RWPE1 (cell line): ENCODE data around the gene BRD3.

ENCODE experiments used
- CTCF ChIA-PET: fragments of 350-600 bp; sonication (Branson Sonifier 250); formaldehyde crosslinking; extraction: SDS; loops from one replicate; lab custom pipeline; 2021; lab: Yijun Ruan, JAX
- POLR2A ChIA-PET: fragments of 400-600 bp; formaldehyde crosslinking; extraction: SDS; loops from one replicate; lab custom pipeline; 2020; ENCODE audit warnings: antibody characterized with exemption; ENCODE audit not compliant: low non-redundant PET; lab: Yijun Ruan, JAX
- DNase-seq: peaks from one replicate; pipeline ENCODE4 v3.0.0; 2012; ENCODE audit warnings: low spot score
- H3K27ac ChIP-seq: fragments of 450-650 bp; 2 replicates; pipeline ENCODE4 v1.5.1; 2017
- CTCF ChIP-seq: fragments of 450-650 bp; conservative IDR thresholded peaks from 2 replicates; pipeline ENCODE4 v1.5.1; 2017; ENCODE audit warnings: low read depth, mild to moderate bottlenecking

BRD3 gene

GRCh38 chr9:134024828-134025605 lies 42.8 kb downstream of the BRD3 start, which contains the start of gene BRD3OS:
Gene BRD3OS (plus strand): TSS chr9:134025481. CDS start chr9:134026748, 1,267 bp downstream.
- CTCF ChIA-PET, result interaction anchor here (1.0 to 1.2 kb wide), 3 partner anchors 13 to 40 kb away, joined by 3 to 4 read pairs (median 3); no protein-coding TSS in a partner anchor
- TF ChIP-seq CTCF, result no peak
- peak; percentile 99 for DNase-seq
- POLR2A ChIA-PET, result interaction anchor here (0.6 to 0.7 kb wide), 2 partner anchors 150 to 367 kb away, joined by 3 to 5 read pairs; no protein-coding TSS in a partner anchor
- peak within 1 kb of the TSS; percentile 88 for H3K27ac ChIP-seq

GRCh38 chr9:134024214-134024792 lies 43.5 kb downstream of the BRD3 start:
- CTCF ChIA-PET, result interaction anchor here (0.7 kb wide), 1 partner anchor 419 kb away, joined by 4 read pairs; no protein-coding TSS in a partner anchor
- no peak for TF ChIP-seq CTCF
- POLR2A ChIA-PET, result interaction anchor here (0.5 kb wide), 1 partner anchor 668 kb away, joined by 4 read pairs; no protein-coding TSS in a partner anchor
- DNase-seq, result no peak
- H3K27ac ChIP-seq, result peak overlapping the region; percentile 88

GRCh38 chr9:134014946-134015345 lies 52.9 kb downstream of the BRD3 start:
- no peak overlapping the region for H3K27ac ChIP-seq
- no peak for TF ChIP-seq CTCF
- ChIA-PET POLR2A (no interaction called here), CTCF (no interaction called here)
- DNase-seq, result no peak

GRCh38 chr9:134011401-134011800 lies 56.4 kb downstream of the BRD3 start:
- no peak for DNase-seq
- H3K27ac ChIP-seq, result no peak overlapping the region
- TF ChIP-seq CTCF, result no peak
- ChIA-PET CTCF (interaction anchor here (0.9 kb wide), 1 partner anchor 17 kb away, joined by 4 read pairs; no protein-coding TSS in a partner anchor), POLR2A (no interaction called here)

GRCh38 chr9:134010310-134011173 lies 57.3 kb downstream of the BRD3 start:
- POLR2A ChIA-PET, result no interaction called here
- CTCF ChIA-PET, result interaction anchor here (0.6 to 0.9 kb wide), 5 partner anchors 8 to 267 kb away, joined by 3 to 5 read pairs (median 4); no protein-coding TSS in a partner anchor
- TF ChIP-seq CTCF, result no peak
- H3K27ac ChIP-seq, result no peak overlapping the region
- no peak for DNase-seq

GRCh38 chr9:134007571-134007970 lies 60.3 kb downstream of the BRD3 start:
- no peak overlapping the region for H3K27ac ChIP-seq
- ChIA-PET CTCF (interaction anchor here (0.6 to 1.1 kb wide), 2 partner anchors 265 to 498 kb away, joined by 4 read pairs; no protein-coding TSS in a partner anchor), POLR2A (no interaction called here)
- DNase-seq, result no peak
- no peak for TF ChIP-seq CTCF
